HepG2 (cell line): Measurements from ENCODE around the gene SLA2. TPM values are rescaled to one million over a fixed set of nuclear protein-coding genes. Genes with fewer than 3 reads are reported as not detected.
"Not testable (repeated sequence)": the region's sequence is repeated elsewhere in the genome, so short reads cannot be mapped to it uniquely, and the experiment has no call there.

ENCODE experiments used
- ATAC-seq: fragments of 200-7000 bp; cut with Tn5 transposase; 3 replicates; pipeline ENCODE4 v1.9.1; 2020; ENCODE audit warnings: mild to moderate bottlenecking, moderate library complexity
- BruUV-seq: library from RNA; stranded (reverse); fragments of 400-500 nt; replicated peaks from 2 replicates; lab custom pipeline; 2021; lab: Mats Ljungman, UMichigan
- CTCF ChIA-PET: fragments of 300-600 bp; formaldehyde crosslinking; extraction: SDS; loops from one replicate; lab custom pipeline; 2021; ENCODE audit warnings: low total read pairs, inconsistent platforms, low intra/inter-chr PET ratio; lab: Yijun Ruan, JAX
- POLR2A ChIA-PET: fragments of 350-600 bp; sonication (Branson Sonifier 250); formaldehyde crosslinking; loops from one replicate; lab custom pipeline; 2020; ENCODE audit warnings: antibody characterized with exemption, inconsistent platforms; lab: Yijun Ruan, JAX
- DNase-seq: peaks from one replicate; pipeline ENCODE4 v3.0.0-alpha.2; 2015; ENCODE audit warnings: low spot score
- FAIRE-seq: peaks from 3 replicates; lab custom pipeline; 2011; peaks lifted over from hg19 to GRCh38; lab: Jason Lieb, UNC
- H2AFZ ChIP-seq: one replicate; pipeline ENCODE4 v1.6.1; 2011; ENCODE audit warnings: low read length, inconsistent platforms
- H3K27ac ChIP-seq: fragments of 300-600 bp; 3 replicates; pipeline ENCODE4 v1.8.0; 2011; ENCODE audit warnings: mixed run types, mild to moderate bottlenecking, mixed read lengths, low read length, inconsistent platforms; ENCODE audit not compliant: insufficient read depth; ENCODE audit errors: extremely low read length
- H3K27me3 ChIP-seq, 2 experiments: fragments of 200-600 bp in 1 of 2; 2 replicates in 1 of 2; 3 replicates in 1 of 2; pipeline versions ENCODE4 v1.6.0 to v1.8.0; 2011; ENCODE audit warnings: low read length in 2 of 2, mild to moderate bottlenecking in 2 of 2, moderate library complexity in 2 of 2, inconsistent platforms in 1 of 2; ENCODE audit not compliant: insufficient read depth in 2 of 2, control insufficient read depth in 1 of 2
- H3K36me3 ChIP-seq, 2 experiments: fragments of 200-600 bp in 1 of 2; replicated peaks in 1 of 2; 2 replicates in 1 of 2; 3 replicates in 1 of 2; pipeline versions ENCODE4 v1.5.1 to v1.8.0; 2011; ENCODE audit warnings: low read length in 2 of 2, inconsistent platforms in 1 of 2; ENCODE audit not compliant: insufficient read depth in 2 of 2, control insufficient read depth in 1 of 2
- H3K4me1 ChIP-seq: 2 replicates; pipeline ENCODE4 v1.5.1; 2012; ENCODE audit warnings: low read length, inconsistent platforms; ENCODE audit not compliant: insufficient read depth
- H3K4me2 ChIP-seq: 2 replicates; pipeline ENCODE4 v1.6.0; 2011; ENCODE audit warnings: low read depth, low read length, inconsistent platforms
- H3K4me3 ChIP-seq, 3 experiments: fragments of 200-600 bp in 1 of 3; sonication (generic), shearing (Covaris generic) in 1 of 3; replicated peaks in 1 of 3; 2 replicates each; pipeline ENCODE4 v1.5.1; 2011 to 2016; ENCODE audit warnings: low read length in 3 of 3, inconsistent platforms in 2 of 3, low read depth in 2 of 3, mild to moderate bottlenecking in 2 of 3, control low read depth in 1 of 3, mixed read lengths in 1 of 3; ENCODE audit not compliant: insufficient read depth in 1 of 3
- H3K79me2 ChIP-seq: one replicate; pipeline ENCODE4 v1.6.1; 2011; ENCODE audit warnings: low read length, inconsistent platforms; ENCODE audit not compliant: insufficient read depth
- H3K9ac ChIP-seq: 2 replicates; pipeline ENCODE4 v1.6.0; 2011; ENCODE audit warnings: mild to moderate bottlenecking, low read depth, low read length, inconsistent platforms; ENCODE audit not compliant: insufficient read depth
- H3K9me3 ChIP-seq: 2 replicates; pipeline ENCODE4 v1.5.1; 2012; ENCODE audit warnings: mild to moderate bottlenecking, low read length
- H4K20me1 ChIP-seq: 2 replicates; pipeline ENCODE4 v1.6.0; 2011; ENCODE audit warnings: inconsistent platforms, mild to moderate bottlenecking, low read length, moderate library complexity; ENCODE audit not compliant: insufficient read depth
- RFXANK ChIP-seq: IDR thresholded peaks from 2 replicates; pipeline ENCODE4 v1.6.1; 2016
- SIN3B ChIP-seq: fragments of 150-350 bp; IDR thresholded peaks from 2 replicates; pipeline ENCODE4 v1.6.1; 2014; ENCODE audit warnings: low read length
- SNAPC2 ChIP-seq: sonication (generic); formaldehyde crosslinking; IDR thresholded peaks from 2 replicates; pipeline ENCODE4 v1.8.1; 2022; ENCODE audit warnings: mild to moderate bottlenecking, missing genetic modification reagents
- ZNF121 ChIP-seq: sonication (generic); formaldehyde crosslinking; IDR thresholded peaks from 2 replicates; pipeline ENCODE4 v1.5.0; 2020; ENCODE audit warnings: mild to moderate bottlenecking, missing genetic modification reagents
- ZNF549 ChIP-seq: sonication (generic); formaldehyde crosslinking; IDR thresholded peaks from 2 replicates; pipeline ENCODE4 v1.5.0; 2020; ENCODE audit warnings: missing genetic modification reagents
- ZNF883 ChIP-seq: sonication (generic); formaldehyde crosslinking; IDR thresholded peaks from 2 replicates; pipeline ENCODE4 v1.5.1; 2020; ENCODE audit warnings: mild to moderate bottlenecking, missing genetic modification reagents; ENCODE audit errors: not compliant biosample characterization
- WGBS: methylation state at CpG from one replicate; pipeline ENCODE4 v1.1.6; 2017; ENCODE audit warnings: low lambda C conversion rate; 5-methylcytosine and 5-hydroxymethylcytosine counted together
- in situ Hi-C: cut with HindIII; loops from 2 replicates; pipeline ENCODE4 v1.10.0; 2017; ENCODE audit warnings: low pct_unique_long_range_greater_than_20kb; ENCODE audit not compliant: extremely low pct_ligation_motif_present
- intact Hi-C: fragments of 100-400 bp; cut with micrococcal nuclease; formaldehyde crosslinking; loops from one replicate; pipeline ENCODE4 v1.10.0; 2022; ENCODE audit not compliant: unreplicated experiment
- polyA plus RNA-seq, 8 experiments: library from polyadenylated mRNA; depleted of rRNA in 3 of 8; stranded (reverse) in 7 of 8; unstranded in 1 of 8; fragments of >200 nt; fragmentation: Illumina TruSeq in 4 of 8; extraction: Trizol in 4 of 8; gene quantifications; 2 replicates each; pipeline versions ENCODE4 v1.2.1 to v1.2.3, GENCODE V29; 2011 to 2016; ENCODE audit warnings: low read depth in 4 of 8, missing spikeins in 1 of 8, mixed read lengths in 1 of 8; ENCODE audit not compliant: insufficient read depth in 1 of 8
- total RNA-seq, 5 experiments: library from RNA; depleted of rRNA; stranded (reverse); fragments of >200 nt; fragmentation: Illumina TruSeq; extraction: Trizol; gene quantifications; 2 replicates each; pipeline ENCODE4 v1.2.3, GENCODE V29; 2016; ENCODE audit warnings: low read depth in 1 of 5
- TF ChIP-seq, protein P1 (sequence below): sonication (generic); formaldehyde crosslinking; IDR thresholded peaks from 2 replicates; pipeline ENCODE4 v1.9.0; 2021; ENCODE audit warnings: missing genetic modification reagents, borderline replicate concordance
- TF ChIP-seq, protein P2 (sequence below), 2 experiments: IDR thresholded peaks; 2 replicates each; pipeline ENCODE4 v1.6.1; 2011 to 2012; ENCODE audit warnings: low read length in 2 of 2, borderline replicate concordance in 1 of 2, low read depth in 1 of 2, mild to moderate bottlenecking in 1 of 2, moderate library complexity in 1 of 2

The SLA2 gene
- total and polyA plus RNA-seq, 2 of the 13 experiments (the other 11 are each of a cell fraction or from before 2014, with no cell fraction given), result 1.6 to 3.6 TPM

DNA sequence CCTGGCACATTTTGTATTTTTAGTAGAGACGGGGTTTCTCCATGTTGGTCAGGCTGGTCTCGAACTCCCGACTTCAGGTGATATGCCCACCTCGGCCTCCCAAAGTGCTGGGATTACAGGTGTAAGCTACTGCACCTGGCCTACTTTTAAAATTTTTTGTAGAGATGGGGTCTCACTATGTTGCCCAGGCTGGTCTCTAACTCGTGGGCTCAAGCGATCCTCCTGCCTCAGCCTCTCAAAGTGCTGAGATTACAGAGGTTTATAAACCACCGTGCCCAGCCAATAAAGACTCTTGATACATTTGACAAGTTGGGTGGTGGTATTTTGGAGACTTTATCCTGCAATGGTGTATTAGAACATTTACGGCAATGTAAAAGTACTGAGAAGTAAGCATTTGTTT is 29.5 kb upstream of the SLA2 start:
- intact Hi-C loops, H3K9me3 ChIP-seq, H3K4me3 ChIP-seq, BruUV-seq, H3K4me2 ChIP-seq, H4K20me1 ChIP-seq, FAIRE-seq, H3K36me3 ChIP-seq, ATAC-seq, H3K27me3 ChIP-seq, H3K79me2 ChIP-seq, in situ Hi-C loops, DNase-seq, CTCF ChIA-PET, POLR2A ChIA-PET, H3K27ac ChIP-seq, H2AFZ ChIP-seq, H3K9ac ChIP-seq: not testable (repeated sequence)
- 0 out of 2 replicates have a peak, but pooled peaks have one; percentile 66 for TF ChIP-seq ZNF121
- H3K4me1 ChIP-seq, result peaks cover 12% of the 10 kb centered on the region
- WGBS, result 96% methylated on average over 8 of the region's 8 CpGs

DNA sequence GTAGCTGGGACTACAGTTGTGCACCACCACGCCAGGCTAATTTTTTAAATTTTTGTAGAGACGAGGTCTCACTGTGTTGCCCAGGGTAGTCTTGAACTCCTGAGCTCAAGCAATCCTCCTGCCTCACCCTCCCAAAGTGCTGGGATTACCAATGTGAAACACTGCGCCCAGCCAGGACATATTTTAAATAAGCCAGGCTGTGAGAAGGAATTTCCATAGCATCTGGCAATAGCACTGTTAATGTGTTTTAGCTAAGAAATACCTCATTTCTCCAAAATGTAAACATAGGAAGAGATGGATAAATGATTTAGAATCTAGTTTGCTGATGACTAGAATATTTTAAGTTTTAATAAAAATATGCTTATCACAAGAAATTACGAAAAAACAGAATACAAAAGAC is 27.0 kb upstream of the SLA2 start:
- H3K4me2 ChIP-seq, result no peak overlapping the region
- no peaks in the 10 kb centered on the region for H3K27me3 ChIP-seq
- FAIRE-seq (no peak), DNase-seq (no peak), ATAC-seq (no peak)
- POLR2A ChIA-PET, result no interaction called here
- whole genome bisulfite sequencing, result over 99% methylated on average over 4 of the region's 4 CpGs
- H3K79me2 ChIP-seq, result no peaks in the 10 kb centered on the region
- H3K9me3 ChIP-seq, result no peaks in the 10 kb centered on the region
- BruUV-seq, result no TSS peak
- no peak overlapping the region for H3K9ac ChIP-seq
- CTCF ChIA-PET, result no interaction called here
- no peak overlapping the region for H2AFZ ChIP-seq
- H4K20me1 ChIP-seq, result no peaks in the 10 kb centered on the region
- H3K4me1 ChIP-seq, result peaks cover 15% of the 10 kb centered on the region
- H3K36me3 ChIP-seq, result peaks cover 0 to 4% of the 10 kb centered on the region in 2 experiments; a peak in 1 of 5 replicates
- no peak overlapping the region for H3K27ac ChIP-seq
- intact Hi-C loops, result no loop called here
- in situ Hi-C loops, result no loop called here
- H3K4me3 ChIP-seq, result no peak overlapping the region
- TF ChIP-seq, protein P1, sequence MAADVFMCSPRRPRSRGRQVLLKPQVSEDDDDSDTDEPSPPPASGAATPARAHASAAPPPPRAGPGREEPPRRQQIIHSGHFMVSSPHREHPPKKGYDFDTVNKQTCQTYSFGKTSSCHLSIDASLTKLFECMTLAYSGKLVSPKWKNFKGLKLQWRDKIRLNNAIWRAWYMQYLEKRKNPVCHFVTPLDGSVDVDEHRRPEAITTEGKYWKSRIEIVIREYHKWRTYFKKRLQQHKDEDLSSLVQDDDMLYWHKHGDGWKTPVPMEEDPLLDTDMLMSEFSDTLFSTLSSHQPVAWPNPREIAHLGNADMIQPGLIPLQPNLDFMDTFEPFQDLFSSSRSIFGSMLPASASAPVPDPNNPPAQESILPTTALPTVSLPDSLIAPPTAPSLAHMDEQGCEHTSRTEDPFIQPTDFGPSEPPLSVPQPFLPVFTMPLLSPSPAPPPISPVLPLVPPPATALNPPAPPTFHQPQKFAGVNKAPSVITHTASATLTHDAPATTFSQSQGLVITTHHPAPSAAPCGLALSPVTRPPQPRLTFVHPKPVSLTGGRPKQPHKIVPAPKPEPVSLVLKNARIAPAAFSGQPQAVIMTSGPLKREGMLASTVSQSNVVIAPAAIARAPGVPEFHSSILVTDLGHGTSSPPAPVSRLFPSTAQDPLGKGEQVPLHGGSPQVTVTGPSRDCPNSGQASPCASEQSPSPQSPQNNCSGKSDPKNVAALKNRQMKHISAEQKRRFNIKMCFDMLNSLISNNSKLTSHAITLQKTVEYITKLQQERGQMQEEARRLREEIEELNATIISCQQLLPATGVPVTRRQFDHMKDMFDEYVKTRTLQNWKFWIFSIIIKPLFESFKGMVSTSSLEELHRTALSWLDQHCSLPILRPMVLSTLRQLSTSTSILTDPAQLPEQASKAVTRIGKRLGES (CRISPR knock-in tag), result no peak
- no peak for TF ChIP-seq SIN3B
- TF ChIP-seq, protein P2, sequence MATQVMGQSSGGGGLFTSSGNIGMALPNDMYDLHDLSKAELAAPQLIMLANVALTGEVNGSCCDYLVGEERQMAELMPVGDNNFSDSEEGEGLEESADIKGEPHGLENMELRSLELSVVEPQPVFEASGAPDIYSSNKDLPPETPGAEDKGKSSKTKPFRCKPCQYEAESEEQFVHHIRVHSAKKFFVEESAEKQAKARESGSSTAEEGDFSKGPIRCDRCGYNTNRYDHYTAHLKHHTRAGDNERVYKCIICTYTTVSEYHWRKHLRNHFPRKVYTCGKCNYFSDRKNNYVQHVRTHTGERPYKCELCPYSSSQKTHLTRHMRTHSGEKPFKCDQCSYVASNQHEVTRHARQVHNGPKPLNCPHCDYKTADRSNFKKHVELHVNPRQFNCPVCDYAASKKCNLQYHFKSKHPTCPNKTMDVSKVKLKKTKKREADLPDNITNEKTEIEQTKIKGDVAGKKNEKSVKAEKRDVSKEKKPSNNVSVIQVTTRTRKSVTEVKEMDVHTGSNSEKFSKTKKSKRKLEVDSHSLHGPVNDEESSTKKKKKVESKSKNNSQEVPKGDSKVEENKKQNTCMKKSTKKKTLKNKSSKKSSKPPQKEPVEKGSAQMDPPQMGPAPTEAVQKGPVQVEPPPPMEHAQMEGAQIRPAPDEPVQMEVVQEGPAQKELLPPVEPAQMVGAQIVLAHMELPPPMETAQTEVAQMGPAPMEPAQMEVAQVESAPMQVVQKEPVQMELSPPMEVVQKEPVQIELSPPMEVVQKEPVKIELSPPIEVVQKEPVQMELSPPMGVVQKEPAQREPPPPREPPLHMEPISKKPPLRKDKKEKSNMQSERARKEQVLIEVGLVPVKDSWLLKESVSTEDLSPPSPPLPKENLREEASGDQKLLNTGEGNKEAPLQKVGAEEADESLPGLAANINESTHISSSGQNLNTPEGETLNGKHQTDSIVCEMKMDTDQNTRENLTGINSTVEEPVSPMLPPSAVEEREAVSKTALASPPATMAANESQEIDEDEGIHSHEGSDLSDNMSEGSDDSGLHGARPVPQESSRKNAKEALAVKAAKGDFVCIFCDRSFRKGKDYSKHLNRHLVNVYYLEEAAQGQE (IDR thresholded peaks at IDR 0.05; ENCODE audit: borderline replicate concordance in 1 of 2, low read depth in 1 of 2, low read length in 2 of 2), result no peak
- TF ChIP-seq ZNF883 (CRISPR knock-in tag), result no peak
- no peak for TF ChIP-seq ZNF549 (CRISPR knock-in tag)
- no peak for TF ChIP-seq RFXANK (CRISPR knock-in tag)
- TF ChIP-seq SNAPC2 (CRISPR knock-in tag), result no peak
